SK-N-MC (cell line): Measurements from ENCODE around the gene ROCK1.

Experiments used
- EZH2 ChIP-seq: fragments of 200-600 bp; sonication (generic); IDR thresholded peaks from one replicate; pipeline ENCODE4 v1.6.1; 2017; ENCODE audit warnings: antibody characterized with exemption
- POLR2AphosphoS5 ChIP-seq: IDR thresholded peaks from 2 replicates; pipeline ENCODE4 v1.6.1; 2012; ENCODE audit warnings: mild to moderate bottlenecking, low read depth, low read length, borderline replicate concordance

DNA sequence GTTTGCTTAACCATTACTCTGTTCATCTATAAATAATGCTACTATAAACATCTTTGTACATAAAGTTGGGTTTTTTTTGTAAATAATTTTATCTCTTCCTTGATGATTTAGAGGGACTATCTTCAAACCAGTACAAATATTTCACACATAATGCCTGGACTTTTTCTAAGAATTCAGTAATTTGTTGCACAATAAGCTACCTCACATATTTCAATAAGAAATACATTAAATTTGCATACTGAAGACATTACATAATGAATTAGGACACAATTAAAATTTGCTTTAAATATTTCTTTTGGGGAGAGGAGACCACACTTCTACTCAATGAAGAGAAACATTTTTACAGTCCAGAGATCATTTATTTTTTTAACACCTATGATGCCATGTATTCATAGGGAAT, 7.2 kb upstream of the ROCK1 start:
- TF ChIP-seq EZH2 (no peak), POLR2AphosphoS5 (no peak)
